Activated T-cell treated with anti-CD3 and anti-CD28 coated beads, Interleukin-2, amount 50 U/mL, for 1 hour (primary cell): Measurements from ENCODE around the gene CNRIP1.
"Not testable (repeated sequence)": the region's sequence is repeated elsewhere in the genome, so short reads cannot be mapped to it uniquely, and the experiment has no call there.

ENCODE experiments used
- DNase-seq: peaks from one replicate; pipeline ENCODE4 v3.0.0-alpha.2; 2020

The CNRIP1 gene

DNA sequence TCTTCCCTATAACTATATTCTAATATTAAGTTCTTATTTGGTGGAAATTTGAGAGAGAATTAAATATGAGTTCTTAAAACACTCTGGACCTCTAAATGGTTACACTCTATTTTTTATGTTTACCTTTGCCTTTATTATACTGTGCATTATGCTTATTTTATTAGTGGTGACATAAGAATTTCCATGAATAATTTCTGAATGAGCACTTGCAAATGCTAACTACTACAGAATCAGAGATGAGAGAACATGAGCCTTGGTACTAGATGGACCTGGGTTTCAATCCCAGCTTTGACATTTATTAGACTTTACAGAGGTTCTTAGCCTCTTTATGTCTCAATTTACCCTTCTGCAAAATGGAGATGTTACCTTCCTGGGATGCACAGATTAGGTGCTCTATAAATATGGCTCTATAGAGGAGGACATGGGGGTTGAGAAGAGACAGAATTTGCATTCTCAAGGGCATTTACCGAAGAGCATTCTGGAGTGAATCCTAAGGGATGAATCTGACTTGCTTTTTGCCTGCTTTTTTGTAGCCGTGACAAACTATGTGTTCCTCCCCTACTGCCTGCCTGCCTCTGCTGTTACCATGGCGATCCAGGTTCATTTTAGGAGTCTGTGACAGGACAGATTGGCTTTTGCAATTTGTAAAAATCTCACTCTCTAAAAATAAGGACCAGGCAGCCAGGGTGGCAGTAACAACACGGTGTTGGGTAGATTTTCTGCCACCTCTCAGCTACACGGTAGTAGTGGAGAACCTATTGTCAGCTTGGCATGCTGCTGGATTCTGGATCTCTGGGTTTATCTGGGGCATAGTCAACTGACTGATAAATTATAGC is 20.7 kb upstream of the CNRIP1 start:
- DNase-seq, result no peak

GRCh38 chr2:68336192-68336591 is 16.4 kb upstream of the CNRIP1 start:
- no peak for DNase-seq

DNA sequence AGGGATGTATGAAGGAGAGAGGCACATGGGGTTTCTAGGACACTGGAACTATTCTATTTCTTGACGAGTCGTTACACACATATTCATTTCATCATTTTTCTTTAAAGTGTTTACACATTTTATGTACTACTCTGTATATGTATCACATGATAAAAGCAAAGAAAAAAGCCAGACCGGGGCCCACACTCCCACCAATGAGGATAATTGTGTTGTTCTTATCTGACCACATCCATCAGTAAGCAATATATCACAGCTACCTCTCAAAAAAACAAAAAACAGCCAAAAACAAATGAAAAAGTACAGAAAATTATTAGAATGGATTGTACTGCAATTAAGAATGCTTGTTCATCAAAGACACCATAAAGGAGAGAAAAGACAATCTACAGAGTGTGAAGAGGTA is 14.2 kb upstream of the CNRIP1 start:
- no peak for DNase-seq

- DNase-seq, result no peak
Observed at GRCh38 chr2:68333009-68333408, 13.3 kb upstream of the CNRIP1 start.

- no peak for DNase-seq
Observed at GRCh38 chr2:68330691-68331090, 10.9 kb upstream of the CNRIP1 start.

GRCh38 chr2:68328901-68329300 is 9.2 kb upstream of the CNRIP1 start:
- no peak for DNase-seq

GRCh38 chr2:68325056-68325455 is 5.3 kb upstream of the CNRIP1 start:
- DNase-seq, result no peak

DNA sequence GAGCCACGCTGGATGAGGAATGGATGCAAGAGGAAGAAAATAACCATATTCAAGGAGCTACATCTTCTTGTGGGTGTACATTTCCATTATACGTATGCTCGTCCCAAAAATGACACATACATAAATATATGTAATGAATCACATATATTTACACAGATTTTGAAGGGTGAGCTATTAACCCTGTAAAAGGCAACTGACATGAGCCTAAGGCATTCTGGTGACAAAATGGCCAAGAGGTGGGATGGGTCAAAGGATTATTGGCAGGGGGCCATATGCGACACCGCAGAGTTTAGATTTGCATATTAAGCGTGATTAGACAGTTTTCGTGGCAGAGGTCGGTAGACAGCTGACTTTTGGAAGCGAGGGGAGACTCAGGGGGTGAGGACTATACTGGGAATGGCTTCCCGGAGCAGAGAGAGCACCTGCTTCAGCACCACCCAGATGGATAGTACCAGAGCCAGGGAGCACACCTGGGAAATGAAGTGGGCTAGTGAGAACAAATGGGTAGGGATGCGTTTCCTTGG is 431 bp upstream of the CNRIP1 start:
- no peak for DNase-seq

DNA sequence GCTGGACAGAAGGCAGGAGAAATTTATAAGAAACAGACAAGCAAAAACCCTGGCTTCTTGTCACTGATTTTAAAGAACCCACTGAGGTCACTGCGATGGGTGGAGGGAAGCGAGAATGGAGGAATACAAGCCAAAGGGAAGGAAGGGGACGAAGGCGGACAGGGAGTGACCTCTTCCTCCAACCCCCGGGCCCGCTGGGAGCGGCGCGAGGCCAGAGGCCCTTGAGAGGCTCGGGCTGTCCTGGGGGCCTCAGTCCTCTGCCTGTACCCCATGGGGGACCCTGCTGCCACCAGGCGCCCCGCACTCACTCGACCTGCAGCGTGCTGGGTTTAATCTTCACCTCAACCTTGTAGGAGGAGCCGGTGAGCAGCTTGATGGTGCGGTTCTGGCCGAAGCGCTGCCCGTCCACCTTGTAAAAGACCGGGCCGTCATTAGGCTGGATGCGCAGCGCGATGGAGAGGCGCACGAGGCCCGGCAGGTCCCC is 793 bp downstream of the CNRIP1 start:
- no peak for DNase-seq

DNA sequence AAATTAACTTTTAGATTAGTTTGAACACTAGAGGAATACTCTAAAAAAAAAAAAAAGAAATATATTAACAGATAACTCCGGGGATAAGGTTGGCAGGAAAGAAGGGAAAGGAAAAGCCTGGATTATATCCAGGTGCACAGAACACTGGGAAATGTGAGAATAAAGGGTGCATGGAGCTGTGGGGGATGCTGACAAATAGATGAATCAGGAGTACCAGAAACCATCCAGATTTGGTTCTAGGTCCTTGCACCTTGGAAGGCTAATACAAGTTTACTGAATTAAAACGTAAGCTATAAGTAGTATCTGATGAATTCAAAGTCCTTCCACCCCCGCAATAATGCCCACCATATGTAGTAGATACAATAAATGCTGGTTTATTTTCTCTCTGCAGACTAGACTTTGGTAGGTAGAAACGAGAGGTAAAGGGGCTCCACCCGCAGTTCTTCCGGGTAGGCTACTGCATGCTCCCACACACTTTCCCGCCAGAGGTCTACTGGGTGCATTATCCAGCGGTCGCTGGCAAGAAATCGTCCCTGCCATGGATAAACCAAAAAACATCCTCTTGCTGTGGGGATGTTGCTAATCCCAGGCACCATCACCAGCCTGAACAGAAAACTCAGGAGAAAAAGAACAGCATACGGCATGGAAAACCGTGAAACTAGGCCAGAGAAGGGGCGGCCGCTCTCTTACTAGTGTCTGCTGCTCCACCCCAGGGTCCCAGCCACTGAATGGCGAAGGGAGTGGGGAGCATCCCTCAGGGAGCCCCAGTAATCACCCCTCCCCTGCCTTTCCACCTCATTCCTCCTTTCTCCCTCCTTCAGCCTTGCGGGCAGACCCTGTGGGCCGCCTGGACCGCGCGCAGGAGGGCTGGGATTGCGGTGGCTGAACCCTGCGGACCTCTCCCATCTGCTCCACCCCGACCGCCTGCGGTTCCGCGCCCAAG is 1.5 kb downstream of the CNRIP1 start:
- no peak for DNase-seq

- DNase-seq, result no peak
Observed at GRCh38 chr2:68316111-68316510, 3.6 kb downstream of the CNRIP1 start.

DNA sequence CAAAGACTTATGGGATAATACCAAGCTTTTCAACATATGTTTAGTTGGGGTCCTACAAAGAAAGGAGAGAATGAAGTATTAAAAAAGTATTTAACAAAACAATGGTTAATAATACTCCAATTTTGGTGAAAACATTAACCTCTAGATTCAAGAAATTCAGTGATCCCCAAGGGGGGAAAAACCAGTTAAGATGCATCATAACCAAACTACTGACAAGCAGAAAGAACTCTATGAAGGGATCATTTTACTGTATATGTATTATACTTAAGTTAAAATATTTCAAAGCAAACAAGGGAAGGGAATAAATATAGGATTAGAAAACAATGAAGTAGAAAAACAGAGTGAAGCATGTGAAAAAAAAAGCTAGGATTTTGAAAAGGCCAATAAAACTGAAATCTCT is 8.7 kb downstream of the CNRIP1 start:
- DNase-seq, result no peak

GRCh38 chr2:68309426-68309825 is 10.3 kb downstream of the CNRIP1 start:
- no peak for DNase-seq

DNA sequence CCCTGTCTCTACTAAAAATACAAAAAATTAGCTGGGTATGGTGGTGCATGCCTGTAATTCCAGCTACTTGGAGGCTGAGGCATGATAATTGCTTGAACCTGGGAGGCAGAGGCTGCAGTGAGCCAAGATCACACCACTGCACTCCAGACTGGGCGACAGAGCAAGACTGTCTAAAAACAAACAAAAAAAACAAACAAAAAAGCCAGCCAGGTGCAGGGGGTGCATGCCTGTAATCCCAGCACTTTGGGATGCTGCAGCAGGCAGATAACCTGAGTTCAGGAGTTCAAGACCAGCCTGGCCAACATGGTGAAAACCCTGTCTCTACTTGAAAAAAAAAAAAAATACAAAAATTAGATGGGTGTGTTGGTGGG is 15.9 kb downstream of the CNRIP1 start:
- DNase-seq, result not testable (repeated sequence)

DNA sequence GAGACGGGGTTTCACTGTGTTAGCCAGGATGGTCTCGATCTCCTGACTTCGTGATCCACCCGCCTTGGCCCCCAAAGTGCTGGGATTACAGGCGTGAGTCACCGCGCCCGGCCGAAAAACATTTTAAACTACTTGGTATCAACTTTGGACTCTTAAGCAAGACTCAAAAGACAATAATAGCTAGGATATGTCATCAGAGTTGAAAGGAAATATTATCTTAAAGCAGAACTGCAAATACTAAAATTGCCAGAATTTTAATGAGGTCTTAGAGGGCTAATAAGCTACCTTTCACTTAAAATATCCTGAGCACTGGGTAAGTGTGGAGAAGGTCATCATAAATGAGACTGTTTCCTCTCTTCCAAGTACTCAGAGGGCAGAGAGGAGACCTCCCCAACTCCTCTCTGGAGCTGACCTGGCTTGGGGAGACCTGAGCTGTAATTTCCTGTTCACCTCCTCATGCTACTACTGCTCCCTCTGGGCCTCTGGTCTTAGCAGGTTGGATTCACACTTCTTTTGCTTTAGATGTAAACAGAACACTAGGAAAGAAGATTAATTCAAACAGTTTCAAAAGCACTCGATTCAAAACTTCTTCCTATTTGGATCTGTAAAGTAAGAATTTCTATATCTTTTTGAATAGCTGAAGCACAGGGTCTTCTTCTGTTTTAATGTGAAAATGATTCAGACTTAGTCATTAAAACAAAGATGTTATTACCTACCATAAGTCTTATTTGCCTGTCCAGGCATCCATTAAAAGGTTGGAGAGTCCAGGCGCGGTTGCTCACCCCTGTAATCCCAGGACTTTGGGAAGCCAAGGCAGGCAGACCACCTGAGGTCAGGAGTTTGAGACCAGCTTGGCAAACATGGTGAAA is 16.5 kb downstream of the CNRIP1 start:
- DNase-seq, result no peak

GRCh38 chr2:68302281-68302875 is 17.4 kb downstream of the CNRIP1 start:
- no peak for DNase-seq

DNA sequence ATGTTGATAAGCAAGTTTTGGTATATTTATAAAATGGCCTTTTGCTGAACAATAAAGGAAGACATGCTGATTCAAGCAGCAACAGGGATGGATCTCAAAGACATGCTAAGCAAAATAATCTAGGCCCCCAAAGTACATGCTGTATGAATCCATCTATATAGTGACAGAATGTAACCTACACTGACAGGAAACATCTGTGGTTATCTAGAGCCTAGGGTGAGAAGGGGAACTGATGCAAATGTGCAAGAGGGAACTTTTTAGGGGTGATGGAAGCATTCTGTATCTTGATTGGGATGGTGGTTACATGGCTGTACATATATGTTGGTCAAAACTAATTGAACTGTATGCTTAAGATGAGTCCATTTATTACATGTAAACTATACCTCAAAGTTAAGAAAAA is 24.2 kb downstream of the CNRIP1 start:
- no peak for DNase-seq

GRCh38 chr2:68294913-68295312 is 24.8 kb downstream of the CNRIP1 start:
- DNase-seq, result no peak

DNA sequence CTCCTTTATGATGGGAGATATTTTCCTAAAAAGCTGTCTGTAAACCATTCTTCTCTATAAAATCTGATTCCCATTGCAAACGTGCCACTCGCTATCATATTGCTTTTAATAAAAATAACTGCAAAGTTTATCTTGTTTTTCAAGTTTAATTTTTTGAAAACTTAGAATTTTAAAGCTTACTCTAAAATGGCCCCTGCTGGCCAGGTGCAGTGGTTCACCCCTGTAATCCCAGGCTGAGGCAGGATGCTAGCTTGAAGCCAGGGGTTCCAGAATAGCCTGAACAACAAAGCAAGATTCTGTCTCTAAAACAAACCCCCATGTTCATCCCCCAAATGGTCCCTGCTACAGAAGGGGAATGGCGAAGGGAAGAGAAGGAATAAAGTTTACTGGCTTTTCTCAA is 25.6 kb downstream of the CNRIP1 start:
- no peak for DNase-seq

GRCh38 chr2:68293755-68294154 is 26.0 kb downstream of the CNRIP1 start:
- DNase-seq, result no peak

GRCh38 chr2:68293024-68293423 is 26.7 kb downstream of the CNRIP1 start:
- DNase-seq, result no peak

DNA sequence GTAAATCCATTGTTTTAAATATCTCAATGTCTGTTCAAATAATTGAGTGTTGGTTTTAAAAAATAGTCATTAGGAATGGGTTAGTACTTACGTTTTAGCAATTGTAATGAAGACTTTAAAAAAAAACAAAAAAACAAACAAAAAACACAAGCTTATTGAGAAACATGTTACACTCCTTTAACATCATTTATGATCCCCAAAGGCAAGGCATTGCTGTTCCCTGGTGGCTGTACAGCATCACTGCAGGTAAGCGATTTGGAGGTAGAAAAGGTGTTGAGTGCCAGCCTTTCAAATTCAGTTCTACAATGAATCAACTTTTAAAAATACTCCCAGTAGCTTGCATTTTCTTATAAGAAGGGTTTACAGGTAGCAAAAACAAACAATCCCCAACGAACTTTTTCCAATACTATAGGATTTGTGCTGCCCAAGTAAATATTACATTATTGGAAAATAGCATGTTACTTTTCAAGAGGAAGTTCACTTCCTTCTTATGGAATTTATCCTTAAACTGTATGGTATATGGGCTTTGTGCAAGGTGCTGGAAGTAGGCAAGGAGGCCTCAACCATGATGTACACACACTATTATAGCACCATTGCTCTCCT is 27.5 kb downstream of the CNRIP1 start:
- no peak for DNase-seq
